HEK293T (cell line): ENCODE results near the gene RFX3.

Experiments
- ARNT ChIP-seq: fragments of 450-650 bp; IDR thresholded peaks from 2 replicates; pipeline ENCODE4 v1.6.1; 2017; ENCODE audit warnings: mild to moderate bottlenecking
- FOXM1 ChIP-seq: fragments of 450-650 bp; IDR thresholded peaks from 2 replicates; pipeline ENCODE4 v1.6.1; 2017; ENCODE audit warnings: mild to moderate bottlenecking, borderline replicate concordance
- SP1 ChIP-seq: fragments of 450-650 bp; IDR thresholded peaks from 2 replicates; pipeline ENCODE4 v1.6.1; 2017

- TF ChIP-seq SP1 (no peak), ARNT (no peak), FOXM1 (no peak)
Measured at GRCh38 chr9:3282365-3282764, 243.4 kb downstream of the RFX3 start.
